DMS79 treated with DMSO at 0.1 percent for 48 hours (cell line): ENCODE results near the gene ARMC12.
A peak's percentile ranks its signal among the peaks of the same experiment; 100 is the strongest.
"Not testable (repeated sequence)": the region's sequence is repeated elsewhere in the genome, so short reads cannot be mapped to it uniquely, and the experiment has no call there.

Source experiments
- DNase-seq: peaks from one replicate; lab custom pipeline; 2025; lab: John Stamatoyannopoulos, UW

ARMC12 gene

DNA sequence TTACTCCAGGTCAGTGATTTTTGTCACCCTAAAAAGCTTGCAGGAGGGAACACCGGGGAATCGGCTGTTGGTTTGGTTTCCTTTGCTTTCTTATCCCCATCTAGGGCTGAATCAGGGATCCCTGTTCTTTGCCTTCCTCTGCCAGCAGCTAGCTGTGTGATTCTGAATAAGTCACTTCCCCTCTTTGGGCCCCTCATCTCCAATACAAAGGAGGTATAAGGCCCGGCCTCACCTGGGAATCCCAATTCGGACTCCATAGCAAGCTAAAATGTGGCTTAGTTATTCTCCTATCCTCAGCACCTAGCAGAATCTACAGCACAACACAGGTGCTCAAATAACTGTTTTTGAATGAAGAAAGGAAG is 18.5 kb upstream of the ARMC12 start:
- DNase-seq, result no peak

DNA sequence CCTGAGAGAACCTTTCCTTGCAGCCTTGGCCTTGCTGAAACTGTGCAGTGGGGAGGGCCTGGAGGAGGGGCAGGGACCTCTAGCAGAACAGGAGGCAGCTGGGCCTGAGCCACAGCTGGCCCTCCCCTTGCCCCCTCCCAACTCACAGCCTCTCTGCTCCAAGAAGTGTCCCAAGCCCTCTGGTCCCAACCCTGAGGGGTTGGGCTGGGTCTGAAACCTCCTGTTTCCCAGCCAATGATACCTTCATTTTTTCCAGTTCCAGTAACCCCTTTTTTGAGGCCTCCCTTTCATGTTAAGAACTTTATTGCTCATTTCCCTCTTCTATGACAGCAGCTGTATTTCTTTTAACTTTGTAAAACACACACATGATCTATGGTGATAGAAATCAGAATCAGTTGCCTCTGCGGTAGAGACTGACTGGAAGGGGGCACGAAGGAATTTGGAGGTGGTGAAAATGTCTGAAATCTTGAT is 17.9 kb upstream of the ARMC12 start:
- DNase-seq, result no peak

DNA sequence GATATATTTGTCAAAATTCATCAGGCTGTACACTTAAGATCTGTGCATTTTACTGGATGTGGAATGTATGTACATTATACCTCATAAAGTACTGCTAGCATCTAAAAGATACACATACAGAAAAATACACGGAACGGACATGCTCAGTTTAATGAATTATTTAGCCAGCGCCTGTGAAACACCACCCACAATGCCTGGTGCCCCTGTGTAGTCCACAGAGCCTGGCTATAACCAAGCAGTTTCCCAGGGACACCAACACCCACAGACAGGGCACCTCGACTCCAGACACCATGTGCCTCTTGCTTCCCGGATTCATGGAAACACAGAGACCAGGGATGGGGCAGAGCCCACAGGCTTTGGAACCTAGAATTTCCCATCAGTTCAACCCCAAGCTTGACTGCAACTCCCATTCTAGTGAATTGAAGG is 17.4 kb upstream of the ARMC12 start:
- no peak for DNase-seq

DNA sequence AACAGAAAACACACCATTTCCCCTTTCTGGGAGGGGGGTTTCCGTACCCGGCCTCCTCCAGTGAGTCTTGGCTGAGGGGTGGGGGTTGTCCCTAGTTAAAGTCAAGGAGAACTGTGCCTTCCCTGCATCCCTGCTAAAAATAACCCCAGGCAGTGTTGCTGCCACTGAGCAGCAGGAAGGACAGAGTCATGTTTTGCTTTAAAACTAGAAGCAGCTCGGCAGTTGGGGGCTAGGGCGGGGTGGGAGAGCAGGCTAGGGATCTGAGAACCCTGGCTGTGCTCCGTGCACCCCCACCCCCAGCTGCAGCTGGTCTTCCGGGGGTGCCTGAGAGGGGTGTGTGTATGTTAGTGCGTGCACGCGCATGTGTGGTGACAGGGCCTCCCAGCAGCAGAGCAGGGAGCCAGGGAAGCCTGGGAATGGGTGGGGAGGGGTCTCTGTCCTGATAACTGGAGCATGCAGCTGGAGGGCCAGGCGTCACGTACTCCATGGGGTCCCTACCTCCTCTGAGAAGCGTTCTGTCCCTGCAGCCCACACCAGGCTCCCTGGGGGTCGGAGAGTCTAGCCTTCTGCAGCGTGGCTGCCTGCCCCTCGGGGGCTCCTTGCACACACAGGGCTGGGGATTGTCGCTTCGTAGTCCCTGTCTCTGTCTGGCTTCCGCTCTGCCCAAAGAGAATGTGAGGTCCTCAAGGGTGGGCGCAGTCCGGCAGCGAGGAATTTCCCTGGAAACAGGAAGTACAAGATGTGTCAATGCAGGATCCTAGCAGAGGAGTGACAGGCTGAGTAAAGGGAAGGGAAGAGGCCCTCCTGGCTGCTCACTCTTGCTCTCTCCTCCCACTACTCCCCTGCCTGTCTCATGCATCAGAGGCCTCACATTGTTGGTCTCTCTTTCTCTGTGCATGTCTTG is 16.8 kb upstream of the ARMC12 start:
- DNase-seq, result no peak

DNA sequence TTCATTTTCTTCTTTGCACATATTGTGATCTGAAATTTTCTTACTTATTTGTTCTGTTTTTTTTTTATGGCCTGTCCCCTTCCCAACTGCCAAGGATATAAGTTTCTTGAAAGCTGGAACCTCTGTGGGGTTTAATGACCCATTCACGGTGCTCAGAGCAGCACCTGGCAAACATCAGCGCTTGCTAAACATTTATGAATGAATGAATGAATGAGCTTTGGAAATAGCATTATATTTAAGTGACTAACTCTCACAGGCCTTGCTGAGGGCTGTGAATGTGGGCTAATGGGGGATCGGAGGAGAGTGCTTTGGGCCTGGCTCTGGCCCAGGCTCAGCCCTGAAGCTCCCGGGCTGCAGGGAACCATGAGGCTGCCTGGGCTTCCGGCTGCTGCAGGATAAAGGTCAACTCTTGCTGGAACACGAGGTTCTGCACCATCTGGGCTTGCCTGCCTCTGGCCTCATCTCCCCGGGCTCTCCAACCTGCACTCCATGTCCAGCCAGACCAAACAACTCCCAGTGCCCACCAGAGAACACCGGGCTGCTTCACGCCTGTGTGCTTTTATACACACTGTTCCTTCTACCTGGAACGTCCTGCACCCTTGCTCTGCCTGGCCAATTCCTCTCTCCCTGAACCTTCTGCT is 14.6 kb upstream of the ARMC12 start:
- DNase-seq, result no peak

DNA sequence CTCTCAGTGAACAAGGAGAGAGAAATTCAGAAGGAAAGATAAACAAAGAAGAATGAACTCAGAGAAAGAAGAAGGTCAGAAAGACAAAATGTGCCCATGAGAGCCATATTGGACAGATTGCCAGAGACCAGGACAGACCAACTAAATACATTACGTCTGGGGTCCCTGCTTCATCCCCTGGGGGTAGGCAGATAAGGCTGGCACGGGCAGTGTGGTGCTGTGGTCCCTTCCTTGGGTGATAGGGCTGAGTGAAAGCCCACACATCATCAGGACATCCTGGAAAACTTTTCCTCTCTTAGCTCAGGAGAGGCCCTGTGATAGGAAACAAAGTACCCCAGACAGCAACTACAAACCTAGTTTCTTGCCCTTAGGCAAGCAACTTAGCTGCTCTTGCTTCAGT is 13.2 kb upstream of the ARMC12 start:
- no peak for DNase-seq

DNA sequence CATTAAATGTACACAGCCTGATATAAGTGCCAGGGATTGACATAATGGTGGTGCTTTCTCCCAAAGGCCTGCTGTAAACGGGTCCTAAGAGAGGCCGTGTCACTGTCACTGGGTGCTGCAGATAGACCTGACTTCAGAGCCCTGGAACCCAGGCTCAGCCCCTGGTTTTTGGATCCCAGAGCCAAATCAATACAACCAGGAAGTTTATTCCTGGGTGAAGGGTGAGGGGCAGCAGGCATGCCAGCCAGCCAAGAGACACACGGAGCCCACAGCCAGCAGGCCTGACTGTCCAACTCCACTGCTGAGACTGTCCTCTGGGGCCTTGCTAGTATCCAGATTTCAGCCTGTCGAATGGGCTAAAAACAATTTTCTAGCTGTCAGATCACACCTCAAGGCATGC is 12.8 kb upstream of the ARMC12 start:
- no peak for DNase-seq

DNA sequence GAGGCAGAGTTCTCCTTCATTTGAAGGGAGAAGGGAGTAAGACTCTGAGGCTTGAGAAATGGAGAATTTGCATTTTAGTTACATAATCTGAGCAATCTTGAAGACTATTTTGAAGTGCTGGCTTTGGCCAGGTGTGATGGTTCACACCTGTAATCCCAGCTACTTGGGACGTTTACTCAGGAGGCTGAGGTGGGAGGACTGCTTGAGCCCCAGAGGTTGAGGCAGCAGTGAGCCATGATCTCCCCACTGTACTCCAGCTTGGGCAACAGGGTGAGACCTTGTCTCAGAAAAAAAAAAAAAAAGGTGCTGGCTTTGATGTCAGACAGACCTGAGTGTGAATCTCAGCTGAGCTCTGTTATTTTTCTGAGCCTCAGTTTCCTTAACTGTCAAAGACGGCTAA is 12.4 kb upstream of the ARMC12 start:
- no peak for DNase-seq

DNA sequence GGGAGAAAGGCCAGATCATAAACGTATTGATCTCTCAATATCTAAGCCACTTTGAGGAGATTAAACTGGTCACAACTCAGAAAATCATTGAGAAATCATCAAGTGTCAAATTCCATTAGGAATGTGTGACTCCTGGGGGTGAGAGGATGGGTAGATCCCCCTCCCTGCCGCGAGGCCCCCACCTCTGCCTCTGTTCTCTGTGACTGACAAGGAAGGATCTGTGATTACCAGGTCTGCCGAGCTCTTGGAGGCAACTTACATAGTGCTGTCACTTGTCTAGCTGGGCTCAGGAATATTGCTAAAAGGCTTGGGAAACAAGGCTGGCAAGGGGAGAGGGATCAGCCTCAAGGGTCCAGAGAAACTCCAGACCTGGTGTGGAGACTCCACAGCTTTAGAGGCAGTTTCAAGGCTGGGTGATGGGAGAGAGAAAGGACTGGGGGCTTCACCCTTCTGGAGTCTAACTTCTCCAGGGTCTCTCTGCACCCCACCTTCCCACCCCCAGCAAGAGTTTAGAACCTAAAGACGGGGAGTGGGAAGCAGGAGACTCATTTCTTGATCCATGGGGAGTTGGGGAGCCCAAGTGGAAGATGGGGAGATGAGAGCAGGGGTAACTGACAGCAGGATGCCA is 11.6 kb upstream of the ARMC12 start:
- DNase-seq, result no peak

DNA sequence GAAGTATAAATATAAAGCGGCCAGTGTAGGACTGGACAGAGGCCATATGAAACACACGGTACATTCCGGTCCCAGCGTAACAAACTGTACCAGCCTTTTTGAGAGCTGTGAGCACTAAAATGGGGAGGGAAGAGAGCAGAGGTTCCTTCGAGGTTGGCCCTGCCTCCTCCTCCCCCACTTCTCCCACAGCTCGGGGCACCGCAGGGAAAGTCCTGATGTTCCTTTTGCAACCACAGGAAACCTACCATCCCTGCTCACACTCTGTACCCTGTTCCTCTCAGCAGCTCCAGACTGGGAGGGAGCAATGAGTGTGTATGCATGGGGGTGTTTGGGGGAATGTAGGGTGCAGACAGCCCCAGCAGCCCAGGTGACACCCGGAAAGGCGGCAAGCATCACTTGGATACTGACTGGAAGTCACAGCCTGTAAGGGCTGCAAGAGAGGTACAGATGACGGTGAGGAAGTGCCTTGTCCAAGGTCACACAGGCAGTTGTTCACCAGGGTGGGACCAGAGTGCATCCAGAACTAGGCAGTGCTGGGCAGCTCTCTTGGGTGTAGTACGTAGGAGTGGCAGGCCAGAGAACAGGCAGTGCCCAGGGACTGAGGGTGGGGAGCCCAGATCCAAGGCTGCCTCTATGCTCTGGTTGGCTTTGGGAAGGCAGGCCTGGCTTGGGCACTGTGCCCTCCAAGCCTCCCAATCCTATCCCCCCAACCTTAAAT is 11.0 kb upstream of the ARMC12 start:
- DNase-seq, result no peak

DNA sequence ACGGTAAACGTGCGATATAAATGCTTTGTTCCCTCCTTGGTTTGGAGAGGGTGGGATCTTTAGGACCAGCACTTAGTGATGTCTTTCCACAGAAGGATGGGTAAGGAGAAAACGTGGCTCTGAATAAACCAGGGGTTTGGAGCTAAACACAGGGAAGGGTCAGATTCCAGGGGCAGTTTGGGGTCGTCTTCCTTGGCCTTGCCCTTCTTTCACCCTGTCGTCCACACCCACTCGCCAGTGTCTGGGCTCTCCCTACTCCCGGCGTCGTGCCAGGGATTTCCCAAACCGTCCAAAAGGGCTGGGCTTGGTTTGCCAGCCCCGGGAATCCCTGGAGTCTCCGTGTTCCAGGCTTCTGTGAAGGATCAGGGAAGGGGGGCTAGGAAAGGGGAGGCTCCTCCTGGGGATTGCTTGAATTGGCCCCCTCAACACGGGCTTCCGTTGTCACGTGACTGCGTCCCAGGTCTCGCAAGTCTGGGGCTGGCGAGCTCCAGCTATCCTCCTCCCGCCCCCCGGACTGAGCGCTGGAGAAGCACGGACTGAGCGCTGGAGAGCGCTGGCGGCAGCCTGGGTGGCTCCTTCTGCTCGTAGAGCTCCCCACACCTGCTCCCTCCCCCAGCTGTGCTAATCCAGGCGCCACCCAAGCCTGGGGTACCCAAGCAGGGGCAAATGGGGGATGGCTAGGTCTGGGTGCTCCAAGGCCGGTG is 9.4 kb upstream of the ARMC12 start:
- DNase-seq, result peak; percentile 81

DNA sequence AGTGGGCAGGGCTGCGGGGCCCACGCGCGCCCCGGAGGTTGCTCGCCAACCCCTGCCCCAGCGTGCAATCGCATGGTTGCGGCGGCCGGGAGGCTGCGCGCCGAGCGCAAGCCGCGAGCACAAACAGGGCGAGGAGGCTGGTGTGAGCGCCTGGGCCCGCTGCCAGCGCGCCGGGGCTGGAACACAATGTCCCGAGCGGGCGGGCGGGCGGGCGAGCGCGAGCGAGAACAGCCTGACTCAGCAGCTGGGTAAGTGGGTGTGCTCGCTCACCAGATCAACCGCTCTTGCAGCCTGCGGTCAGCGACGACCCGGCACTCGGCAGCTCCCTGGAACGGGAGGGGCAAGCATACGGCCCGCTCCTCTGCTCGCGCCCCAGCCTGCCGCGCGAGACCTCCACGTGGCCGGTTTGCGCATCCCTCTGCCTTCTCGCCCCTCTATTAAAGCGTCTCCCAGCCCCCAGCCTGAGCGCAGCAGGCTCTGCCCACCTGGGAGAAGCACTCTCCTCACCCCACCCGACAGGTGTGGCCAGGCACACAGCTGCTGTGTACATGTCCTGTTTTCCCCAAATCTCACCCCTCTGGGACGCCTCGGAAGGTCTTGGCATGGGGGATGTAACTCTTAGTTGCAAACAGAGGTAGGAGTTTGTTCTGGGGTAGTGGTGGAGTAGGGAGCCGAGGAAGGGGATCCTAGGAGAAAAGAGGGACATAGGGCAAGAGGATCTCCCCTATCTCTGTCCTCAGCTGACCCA is 8.7 kb upstream of the ARMC12 start:
- DNase-seq, result peak; percentile 86

DNA sequence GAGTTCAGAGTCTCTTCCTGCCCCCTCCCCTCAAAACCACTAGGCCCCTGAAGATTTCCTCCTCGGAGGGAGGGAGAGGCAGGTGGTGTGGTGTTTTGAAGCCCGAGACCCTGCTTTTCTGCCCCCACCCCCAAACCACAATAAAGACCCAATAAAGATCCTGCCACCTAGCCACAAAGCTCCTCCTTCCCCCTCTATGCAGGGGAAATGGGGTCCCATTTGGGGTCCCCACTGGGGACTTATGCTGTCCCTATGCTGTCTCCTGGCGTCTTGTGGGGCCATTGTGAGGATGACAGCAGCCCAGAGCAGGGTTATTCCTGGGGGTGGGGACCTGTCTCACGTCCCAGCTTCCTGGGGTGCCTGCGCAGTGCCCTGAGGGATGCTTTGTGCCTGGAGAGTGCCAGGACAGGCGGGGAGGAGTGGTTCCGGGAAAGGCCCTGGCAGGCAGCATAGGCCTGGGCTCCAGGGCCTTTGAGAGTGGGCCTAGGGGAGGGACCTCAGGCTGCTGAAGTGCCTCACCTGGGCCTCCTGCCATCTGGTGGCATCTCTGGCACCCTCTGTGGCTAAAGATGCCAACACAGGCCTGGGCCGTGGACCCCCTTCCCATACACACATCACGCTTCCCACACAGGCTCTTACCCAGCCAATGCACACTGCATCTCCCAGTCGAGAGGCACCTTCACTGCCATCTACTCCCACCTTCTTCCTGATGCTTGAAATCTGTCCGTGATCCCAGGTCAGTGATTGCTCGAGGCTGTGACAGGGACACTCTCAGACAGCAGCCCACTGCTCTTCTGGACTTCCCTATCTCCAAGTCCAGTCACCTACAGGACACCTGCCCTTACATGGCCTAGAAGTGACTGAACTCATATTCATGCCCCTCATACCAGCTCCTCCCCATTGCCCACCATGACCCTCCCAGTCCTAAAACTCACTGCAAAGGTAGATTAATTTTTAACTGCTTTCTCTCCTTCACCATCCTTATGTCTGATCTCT is 7.9 kb upstream of the ARMC12 start:
- DNase-seq, result peak; percentile 69

DNA sequence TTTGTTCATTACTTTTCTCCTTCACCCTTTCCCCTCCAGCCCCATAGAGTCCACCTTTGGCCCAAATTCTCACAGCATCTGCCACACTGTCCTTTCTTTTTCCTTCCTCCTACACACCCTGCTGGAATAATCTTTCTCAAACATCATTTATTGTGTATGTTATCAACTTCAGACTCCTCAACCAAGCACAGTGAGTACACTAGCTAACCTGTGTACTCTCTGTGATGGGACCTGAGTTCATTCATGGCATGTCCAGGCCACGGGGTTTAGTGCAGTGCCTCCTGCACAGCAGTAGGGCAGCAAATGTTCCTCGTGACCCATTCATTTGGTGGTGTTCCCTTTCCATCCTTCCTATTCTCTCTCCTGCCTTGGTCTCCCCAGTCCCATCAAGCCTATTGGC is 7.1 kb upstream of the ARMC12 start:
- DNase-seq, result no peak

DNA sequence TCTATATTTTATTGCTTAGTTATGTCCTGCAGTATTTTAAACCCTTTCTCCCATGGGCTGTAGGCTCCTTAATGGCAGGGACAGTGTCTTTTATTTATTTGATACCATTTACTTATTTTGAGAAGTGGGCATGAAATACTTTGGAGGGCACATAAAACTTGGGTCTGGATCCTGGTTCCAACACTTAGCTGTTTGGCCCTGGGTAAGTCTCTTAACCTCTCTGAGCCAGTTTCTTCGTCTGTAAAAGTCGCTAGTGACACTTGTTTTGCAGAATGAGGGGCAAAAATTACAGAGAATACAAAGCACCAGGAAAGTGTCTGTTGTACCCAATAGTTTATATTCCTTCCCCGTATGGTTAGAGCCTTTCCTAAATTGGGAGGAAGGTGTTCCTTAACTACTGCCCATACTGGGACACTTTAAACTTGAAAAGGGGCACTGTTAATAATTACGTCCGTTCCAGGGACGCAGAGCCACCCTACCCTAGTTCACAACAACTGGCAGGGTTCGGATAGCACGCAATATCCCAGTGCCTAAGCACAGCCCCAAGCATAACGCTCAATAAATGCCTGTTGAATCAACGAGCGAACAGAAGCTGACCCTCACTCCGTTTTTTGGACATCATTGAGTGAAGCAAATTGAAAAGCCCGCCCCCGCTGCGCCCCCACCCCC is 6.0 kb upstream of the ARMC12 start:
- DNase-seq, result no peak

DNA sequence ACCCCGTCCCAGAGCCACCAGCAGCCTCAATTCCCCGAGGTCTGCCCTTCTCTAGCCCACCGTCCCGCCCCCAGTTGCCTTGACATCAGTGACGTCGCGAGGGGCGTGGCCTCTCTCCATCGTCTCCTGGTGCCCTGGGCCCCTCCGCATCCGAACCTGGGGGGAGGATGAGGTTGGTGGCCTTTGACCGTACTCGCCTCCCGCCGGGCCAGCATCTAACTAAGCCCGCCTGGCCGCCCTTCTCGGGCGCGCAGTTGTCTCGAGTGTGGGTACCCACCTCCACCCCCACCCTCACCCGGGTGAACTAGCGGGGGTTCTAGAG is 5.5 kb upstream of the ARMC12 start:
- peak; percentile 75 for DNase-seq

DNA sequence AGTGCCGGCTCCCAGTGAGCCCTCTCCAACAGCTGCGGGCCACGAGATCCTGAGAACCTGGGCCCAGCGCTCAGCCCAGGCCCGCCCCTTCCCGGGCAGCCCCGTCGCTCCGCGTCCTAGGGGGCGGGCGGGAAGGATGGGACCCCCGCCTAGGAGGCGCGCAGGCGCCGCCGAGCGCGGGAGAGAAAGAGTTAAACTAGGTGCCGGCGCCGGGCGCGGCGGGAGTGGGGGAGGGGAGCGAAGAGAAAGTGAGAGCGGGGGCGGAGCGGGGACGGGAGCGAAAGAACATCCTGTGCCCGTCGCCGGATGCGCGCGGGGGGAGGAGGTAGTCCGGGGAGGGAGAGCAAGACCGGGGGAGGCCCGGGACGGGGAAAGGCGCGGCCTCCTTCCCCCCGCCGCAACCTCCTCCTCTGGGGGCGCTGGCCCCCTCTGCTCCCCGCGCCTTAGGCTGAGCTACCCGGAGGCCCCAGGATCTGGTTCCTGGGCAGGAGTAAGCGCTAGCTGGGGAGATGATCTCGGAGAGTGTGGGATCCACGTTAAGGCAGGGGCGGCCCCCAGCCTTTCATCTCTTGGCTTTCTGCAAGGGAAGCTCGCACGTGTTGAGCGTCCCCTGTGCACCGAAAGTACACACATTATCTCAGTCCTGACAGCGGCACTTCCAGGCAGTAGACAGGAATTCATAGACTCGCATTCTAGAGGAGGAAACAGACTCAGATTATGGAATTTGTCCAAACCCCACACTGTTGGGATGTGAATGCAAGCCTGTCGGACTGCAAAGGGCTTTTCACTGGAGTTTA is 4.9 kb upstream of the ARMC12 start:
- peak; percentile 60 for DNase-seq

DNA sequence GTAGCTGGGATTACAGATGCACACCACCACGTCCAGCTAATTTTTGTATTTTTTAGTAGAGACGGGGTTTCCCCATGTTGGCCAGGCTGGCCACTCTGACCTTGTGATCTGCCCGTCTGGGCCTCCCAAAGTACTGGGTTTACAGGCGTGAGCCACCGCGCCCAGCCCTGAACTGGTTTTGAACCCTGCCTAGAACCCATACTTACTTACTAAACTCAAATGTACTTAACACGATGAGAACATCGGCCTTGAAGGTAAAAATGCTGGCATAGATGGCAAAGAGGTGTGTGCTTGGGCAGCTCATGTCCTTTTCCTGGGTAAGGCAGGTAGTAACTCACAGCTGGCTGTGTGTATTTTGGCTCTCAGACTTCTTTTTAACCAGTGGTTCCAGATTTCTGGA is 3.2 kb upstream of the ARMC12 start:
- no peak for DNase-seq

DNA sequence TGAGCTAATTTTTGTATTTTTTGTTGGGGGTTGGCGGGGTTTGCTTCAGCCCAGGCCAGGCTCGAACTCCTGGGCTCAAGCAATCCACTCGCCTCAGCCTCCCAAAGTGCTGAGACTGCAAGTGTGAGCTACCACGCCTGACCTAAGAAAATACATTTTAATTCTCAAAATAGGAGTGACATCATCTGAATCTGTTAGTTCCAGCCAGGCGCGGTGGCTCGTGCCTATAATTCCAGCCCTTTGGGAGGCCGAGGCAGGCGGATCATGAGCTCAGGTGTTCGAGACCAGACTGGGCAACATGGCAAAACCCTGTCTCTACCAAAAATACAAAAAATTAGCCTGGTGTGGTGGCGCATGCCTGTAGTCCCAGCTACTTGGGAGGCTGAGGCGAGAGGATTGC is 2.5 kb upstream of the ARMC12 start:
- not testable (repeated sequence) for DNase-seq
